Measurements from ENCODE around the gene GLYATL1. TPM values are rescaled to one million over a fixed set of nuclear protein-coding genes. Genes with fewer than 3 reads are reported as not detected.

Gene GLYATL1, protein sequence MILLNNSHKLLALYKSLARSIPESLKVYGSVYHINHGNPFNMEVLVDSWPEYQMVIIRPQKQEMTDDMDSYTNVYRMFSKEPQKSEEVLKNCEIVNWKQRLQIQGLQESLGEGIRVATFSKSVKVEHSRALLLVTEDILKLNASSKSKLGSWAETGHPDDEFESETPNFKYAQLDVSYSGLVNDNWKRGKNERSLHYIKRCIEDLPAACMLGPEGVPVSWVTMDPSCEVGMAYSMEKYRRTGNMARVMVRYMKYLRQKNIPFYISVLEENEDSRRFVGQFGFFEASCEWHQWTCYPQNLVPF
- 100 to 1,000 TPM; 137 to 259 (median 213) TPM for polyA plus RNA-seq (ENCODE audit: insufficient read length in 3 of 3)

DNA sequence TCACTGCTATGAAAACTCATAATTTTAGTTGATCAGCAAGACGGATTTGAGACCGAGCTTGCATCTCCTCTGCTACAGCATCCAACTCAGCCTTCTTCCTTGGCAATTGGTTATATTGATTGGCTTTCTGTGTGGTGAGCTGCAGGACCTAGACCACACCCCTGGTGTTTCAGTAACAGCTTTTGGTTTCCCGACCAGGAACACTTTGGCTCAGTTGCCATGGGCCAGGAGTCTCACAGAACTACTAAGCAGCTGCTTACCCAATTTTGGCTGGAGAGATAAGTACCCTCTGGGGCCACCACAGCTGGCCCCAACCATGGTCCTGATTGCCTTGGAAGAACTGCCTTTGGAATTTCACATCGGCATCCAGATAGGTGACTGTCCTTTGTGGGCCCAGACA, at the start of gene GLYATL1:
Gene GLYATL1, plus strand, starts transcription at position 212 of the 400 bp plus-strand sequence. CDS start 7,600 bp downstream, outside the sequence.
- DNase-seq (ENCODE audit: low read depth in 3 of 3, low spot score in 2 of 3), result no peak

DNA sequence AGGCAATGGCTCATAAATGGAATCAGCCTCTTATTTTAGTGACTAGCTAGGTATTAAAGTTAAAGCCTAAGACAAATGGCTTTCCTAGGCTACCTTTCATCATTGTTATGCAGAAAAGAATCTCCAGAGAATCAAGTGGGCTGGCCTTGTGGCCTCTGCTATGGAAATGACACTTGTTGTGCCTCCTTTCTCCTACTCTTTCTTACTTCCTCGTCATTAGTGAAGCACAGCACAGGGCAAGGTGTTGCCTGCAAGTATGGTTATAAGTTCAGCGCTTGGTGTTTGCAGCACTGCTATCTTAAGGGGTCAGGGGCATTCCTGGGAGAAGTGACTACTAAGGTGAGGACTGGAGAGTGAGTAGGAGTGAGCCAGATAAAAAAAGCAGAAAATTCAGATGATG, 45.4 kb upstream of the GLYATL1 start:
- no peak for DNase-seq (ENCODE audit: low read depth in 3 of 3, low spot score in 2 of 3)

DNA sequence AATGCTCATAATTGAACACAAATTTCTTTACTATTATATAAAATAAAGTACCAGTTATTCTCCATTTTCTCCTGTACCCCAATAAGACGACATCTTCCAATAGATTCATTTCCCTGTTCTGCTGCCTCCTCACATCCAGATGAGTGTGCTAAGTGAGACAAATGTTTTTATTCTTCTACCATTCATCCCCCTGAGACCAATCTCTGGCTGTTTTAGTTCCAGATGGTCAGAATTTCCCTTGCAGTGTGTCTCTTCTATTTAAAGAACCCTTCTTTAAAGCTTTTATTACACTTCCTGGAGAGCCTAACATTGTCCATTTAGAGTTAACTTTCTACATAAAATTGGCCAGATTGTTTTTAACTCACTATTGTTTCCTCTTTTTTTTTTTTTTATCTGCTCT, 41.2 kb upstream of the GLYATL1 start:
- no peak for DNase-seq (ENCODE audit: low read depth in 3 of 3, low spot score in 2 of 3)

DNA sequence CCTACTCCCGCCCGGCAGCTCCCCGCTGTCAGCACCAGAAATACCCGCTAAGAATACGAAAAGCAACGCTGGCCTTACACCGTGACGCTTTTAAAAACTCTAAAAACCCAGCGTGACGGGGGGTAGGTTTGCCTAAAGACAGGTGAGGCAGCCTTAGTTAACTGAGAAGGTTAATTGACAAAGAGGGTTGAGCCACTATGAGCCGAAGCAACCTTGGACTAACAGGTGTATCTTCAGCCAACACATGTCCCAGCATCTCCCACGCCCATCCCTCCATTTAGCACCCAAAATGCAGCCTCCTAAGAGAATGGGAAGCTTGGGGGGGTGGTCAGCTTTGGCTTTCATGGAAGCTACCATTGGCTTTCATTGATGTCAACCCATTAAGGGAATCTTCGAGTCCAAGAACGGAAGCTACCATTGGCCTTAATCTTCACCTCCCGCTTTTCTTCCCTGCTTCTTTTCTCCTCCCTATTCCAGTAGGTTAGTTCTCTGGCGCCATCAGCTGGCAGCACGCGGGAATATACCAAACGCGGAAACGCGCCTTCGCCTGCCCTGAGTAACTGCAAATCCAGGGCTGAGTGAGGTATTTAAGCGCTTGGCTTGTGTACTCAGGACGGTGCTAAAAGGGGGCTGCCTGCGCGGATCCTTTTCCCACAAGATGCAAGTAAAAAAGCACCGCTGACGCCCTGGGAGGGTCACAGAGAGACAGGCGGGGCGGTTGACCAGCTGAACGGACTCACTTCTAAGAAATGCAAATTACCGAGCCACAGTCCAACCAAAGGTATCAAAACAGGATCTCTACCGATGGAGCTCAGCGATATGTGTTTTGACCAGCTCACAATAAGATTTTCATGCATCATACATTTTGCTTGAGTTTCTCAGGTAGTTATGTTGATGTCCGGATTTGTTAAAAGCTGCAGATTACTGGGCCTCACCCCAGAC, 38.5 kb upstream of the GLYATL1 start:
- DNase-seq (ENCODE audit: low read depth in 3 of 3, low spot score in 2 of 3), result peak in 1 of 3 donors; percentile 60

DNA sequence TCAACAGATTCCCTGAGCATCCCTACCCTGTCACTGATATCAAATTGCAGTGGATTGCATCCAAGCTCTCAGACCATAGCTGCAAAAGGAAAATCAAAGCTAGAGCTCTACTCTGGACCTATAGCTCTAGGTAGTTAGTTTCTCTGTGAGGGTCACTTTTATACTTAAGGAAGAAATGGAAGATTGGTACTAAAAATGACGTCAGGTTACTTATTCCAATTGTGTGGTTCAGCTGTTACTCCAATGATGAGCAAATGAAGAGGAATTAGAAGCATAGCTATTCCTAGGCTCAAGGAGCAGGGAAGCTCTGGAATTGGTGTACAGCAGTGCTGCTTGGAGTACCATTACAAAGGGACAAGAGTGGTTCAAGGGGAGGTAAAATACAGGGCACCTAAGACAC, 36.4 kb upstream of the GLYATL1 start:
- DNase-seq (ENCODE audit: low read depth in 3 of 3, low spot score in 2 of 3), result no peak

DNA sequence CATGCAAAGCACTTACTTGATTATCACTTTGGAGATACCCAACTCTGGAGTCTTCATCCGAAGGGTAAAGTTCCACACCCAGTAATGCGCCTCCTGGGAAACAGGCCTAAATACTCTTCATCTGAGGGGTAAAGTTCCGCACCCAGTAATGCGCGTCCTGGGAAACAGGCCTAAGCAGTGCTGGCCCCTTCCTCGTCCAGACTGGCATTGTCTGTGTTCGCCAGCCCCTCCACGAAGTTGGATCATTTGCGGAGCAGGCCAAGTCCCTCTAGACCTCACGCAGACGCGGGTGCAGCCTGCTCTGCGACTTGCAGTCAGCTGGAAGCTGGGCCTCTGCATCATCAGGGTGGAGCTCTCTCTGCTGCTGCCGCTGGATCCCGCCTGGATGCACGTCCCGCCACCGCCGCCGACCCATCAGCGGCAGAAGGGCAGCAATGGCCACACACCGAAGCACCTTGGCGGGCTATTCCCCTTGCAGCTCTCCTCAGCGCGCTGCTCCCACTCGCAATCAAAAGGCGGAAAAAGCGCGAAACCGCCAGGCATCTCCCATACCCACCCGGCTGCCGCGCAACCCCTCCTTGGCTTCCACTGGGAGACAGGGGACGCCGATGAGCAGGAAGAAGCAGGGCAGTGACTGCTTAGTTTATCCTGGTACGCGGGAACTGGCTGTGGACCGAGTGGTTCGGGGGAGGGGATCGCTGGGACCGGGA, 34.1 kb upstream of the GLYATL1 start:
- no peak for DNase-seq (ENCODE audit: low read depth in 3 of 3, low spot score in 2 of 3)

DNA sequence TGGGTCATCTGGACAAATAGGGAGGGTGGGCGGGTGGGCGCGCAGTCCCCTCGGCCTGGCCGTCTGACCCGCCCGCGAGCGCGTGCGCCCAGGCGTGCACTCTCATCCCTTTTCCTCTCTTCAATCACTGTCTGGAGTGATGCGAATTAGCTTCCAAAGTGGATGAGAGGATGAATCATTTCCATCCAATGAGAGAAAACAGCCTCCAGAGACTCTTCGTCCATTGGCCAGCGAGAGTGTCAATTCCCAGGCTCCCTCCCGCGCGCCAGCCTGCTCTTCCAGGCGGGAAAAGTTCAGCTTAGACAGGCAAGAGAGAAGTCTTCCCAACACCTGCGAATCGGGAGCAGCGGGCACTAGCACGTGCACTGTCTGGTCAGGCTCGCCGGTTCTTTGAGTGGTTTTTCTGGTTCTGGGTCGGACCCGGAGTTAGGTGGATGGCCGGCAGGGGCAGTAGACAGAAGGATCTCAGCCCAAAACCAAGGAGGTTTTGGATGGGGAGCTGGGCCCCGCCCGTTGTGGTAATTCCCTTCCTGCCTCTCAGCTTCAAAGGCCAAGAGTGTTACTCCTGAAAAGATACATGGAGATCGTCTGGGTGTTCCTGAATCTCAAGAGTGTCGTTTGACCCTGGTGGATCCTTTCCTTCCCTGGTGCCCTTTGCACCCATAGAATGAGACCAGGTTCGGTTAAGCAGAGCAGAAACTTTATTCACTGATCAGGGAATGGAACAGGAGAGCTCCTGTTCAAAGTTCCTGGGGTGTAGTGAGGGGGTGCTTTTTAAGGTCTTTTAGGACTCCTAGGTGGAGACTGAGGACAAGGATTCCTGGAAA, 33.4 kb upstream of the GLYATL1 start:
- DNase-seq (ENCODE audit: low read depth in 3 of 3, low spot score in 2 of 3), result peak in 2 of 3 donors; percentile 75 to 85

DNA sequence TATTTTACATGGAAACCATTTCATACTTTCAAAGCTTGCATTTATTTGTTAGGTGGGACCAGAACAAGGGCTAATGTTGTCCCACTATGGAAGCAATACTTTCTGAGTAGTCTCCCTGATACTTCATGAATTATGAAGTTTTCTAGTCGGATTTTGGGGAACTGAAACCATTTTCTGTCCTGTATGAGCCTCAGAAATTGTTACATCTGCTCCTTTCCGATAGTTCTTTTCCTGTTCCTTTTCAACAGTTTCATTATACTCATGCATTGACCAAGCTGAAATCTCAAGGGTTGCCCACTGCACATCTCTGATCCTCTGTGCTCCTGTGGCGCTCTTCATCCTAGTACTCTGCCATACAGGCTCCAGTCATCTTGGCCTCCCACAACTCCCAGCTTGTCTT, 31.5 kb upstream of the GLYATL1 start:
- no peak for DNase-seq (ENCODE audit: low read depth in 3 of 3, low spot score in 2 of 3)

DNA sequence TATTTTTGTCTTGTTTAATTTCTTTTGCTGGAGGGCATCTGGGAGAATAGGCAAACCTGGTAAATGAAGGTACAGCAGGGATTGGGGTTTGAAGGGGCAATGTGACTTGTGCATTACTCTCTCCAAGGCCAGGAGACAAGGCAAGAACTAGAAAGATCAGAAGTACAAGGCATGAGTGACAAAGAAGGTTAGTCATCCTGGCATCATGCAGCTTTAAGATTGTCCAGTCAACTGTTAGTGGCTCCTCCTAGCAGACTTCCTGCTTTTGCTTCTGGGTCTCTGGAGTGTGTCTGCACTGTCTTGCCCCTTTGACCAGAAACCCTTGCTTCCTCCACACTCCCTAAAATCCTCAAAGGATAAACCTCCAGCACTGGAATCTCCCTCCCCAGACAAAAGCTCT, 27.2 kb upstream of the GLYATL1 start:
- no peak for DNase-seq (ENCODE audit: low read depth in 3 of 3, low spot score in 2 of 3)

DNA sequence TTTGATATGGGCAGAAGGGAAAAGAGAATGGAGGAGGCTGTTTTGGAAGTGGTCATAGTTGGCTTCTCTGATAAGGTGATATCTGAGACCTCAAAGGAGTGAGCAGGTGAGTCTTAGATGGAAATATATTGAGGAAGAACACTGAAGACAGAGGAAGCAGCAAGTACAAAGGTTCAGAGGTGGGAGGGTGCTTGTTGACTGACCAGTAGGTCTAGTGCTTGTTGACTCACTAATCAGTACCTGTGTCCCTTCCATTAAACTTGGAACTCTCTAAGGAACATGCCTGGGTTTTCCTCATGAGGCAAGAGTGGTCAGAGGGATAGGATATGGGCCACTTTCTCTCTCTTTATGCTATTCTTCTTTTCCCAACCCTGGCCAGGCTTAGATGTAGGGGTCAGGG, 25.6 kb upstream of the GLYATL1 start:
- no peak for DNase-seq (ENCODE audit: low read depth in 3 of 3, low spot score in 2 of 3)

DNA sequence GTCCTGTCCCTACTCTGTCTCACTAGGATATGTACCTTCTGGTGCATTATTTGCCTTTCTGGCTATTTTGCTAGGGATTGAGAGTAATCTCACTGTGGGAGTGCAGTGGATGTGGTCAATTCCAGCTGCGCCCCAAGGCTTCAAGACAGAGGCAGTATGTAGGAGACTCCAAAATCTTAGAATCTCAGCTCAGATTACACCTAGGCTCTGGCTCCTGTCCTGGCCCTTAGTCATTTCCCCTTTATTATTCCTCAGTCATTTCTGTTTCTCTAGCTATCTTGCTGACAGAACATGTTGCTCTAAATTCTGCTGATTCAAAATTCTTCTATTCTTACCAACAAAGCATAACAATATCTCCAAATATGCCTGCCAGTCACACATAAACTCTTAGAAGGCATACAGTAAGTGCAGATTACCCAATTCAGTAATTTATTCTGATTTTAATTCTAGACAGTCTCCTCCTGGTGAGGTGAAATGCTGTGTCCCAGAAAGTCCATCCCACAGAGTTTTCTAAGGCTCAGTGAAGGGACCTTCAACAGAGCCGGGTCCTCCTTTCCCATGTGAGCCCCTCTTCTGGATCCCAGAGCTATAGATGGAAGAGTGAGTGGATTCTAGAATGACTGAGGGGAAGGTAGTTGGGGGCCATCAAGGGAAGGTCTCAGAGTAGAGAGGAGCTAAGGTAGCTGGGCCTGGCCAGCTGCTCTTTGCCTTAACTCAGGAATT, 24.3 kb upstream of the GLYATL1 start:
- DNase-seq (ENCODE audit: low read depth in 3 of 3, low spot score in 2 of 3), result no peak

DNA sequence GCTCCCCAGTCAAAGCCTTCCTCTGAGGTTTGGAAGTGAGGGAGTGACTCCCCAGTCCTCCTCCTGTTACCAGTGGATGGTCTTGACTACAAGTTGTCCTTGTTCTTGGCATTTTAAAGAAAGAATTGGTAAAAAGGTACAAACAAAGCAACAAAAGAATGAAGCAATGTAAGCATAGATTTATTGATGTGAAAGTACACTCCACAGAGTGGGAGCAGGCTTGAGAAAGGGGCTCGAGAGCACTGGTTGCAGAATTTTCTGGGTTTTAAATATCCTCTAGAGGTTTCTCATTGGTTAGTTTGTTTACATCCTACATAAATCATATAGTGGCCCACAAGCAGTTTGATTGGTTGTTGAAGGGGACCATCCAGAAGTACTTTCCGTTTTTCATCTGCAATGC, 22.7 kb upstream of the GLYATL1 start:
- no peak for DNase-seq (ENCODE audit: low read depth in 3 of 3, low spot score in 2 of 3)

DNA sequence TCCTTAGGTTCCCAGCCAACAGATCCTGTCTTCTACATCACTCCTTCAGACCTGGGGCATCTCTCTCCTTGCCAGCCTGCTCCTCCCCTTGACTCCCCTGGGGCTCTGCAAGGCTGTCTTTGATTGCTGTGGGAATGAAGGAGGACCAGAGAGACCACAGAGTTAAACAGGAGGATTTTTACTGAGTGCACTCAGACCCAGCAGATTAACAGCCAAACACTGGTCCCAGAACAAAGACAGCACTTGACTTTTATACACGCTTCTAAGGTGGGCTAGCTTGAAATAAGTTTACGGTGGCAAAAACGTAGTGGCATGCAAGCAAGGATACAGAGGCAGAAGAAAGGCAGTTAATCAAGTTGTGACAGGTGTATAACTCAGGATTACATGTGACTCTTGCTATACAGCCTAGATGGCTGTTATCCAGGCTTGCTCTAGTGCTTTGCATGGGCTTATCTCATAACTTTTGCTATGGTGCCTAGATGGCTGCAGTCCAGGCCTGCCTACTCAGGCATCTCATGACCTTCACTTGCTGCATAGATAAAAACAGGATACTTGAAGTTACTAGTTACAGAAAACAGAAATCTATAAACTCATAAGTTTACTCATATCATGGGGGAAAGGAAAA, 22.0 kb upstream of the GLYATL1 start:
- no peak for DNase-seq (ENCODE audit: low read depth in 3 of 3, low spot score in 2 of 3)

DNA sequence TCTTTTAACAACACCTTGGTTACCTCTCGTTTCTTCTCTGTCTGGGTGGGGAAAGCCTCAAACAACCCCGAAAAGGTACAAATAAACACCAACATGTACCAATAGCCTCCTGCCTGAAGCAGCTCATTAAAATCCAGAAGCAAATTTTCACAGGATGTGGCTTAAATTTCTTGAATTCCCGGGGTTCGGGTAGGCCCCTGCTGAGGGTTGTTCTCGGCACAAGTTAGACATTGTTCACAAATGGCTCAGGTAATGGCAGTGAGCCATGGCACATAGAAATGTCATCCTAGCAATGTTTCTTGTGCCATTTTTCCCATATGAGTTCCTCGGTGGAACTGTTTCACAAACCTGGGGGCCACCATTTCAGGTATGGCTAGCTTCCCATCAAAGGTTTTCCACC, 19.7 kb upstream of the GLYATL1 start:
- no peak for DNase-seq (ENCODE audit: low read depth in 3 of 3, low spot score in 2 of 3)

DNA sequence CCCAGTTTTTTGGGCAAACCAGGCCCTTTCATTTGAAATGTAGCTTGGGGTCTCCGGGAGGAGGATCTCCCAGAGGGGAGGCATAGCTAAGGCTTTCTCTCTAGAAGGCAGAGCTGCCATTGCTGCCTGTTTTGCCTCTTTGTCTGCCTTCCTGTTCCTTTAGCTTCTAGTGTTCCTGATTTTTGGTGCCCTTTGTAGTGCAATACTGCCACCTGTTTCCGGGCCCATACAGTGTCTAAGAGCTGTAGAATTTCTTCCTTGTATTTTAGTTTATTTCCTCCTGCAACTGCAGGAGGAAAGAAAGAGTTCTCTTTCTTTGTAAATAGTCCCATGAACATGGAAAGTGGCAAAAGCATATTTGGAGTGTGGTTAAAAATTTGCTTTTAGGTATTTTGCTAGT, 19.3 kb upstream of the GLYATL1 start:
- no peak for DNase-seq (ENCODE audit: low read depth in 3 of 3, low spot score in 2 of 3)

DNA sequence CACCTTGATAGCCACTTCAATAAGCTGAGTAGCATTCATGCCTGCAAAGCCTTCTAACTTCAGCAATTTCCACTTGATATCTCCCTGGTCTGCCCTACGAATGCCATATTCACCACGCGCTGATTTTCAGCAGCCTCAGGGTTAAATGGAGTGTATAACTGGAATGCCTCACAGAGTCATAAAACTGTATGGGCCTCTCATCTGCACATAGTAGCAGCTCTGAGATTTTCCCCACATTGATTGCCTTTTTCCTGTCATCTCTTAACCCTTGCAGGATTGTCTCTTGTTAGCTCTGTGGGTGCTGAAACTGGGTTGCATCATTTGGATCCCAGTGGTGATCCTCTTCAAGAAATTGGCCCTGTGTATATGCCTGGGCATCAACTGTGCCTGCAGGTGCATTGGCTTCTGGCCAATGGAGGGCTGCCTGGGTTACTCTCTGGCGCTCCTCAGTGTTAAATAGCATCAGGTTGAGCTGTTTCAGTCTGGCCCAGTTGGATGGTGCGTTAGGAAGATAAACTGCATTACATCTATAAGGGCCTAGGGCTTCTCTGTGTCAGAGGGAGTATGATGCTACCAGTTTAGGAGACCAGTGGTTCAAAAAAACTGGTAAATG, 17.4 kb upstream of the GLYATL1 start:
- no peak for DNase-seq (ENCODE audit: low read depth in 3 of 3, low spot score in 2 of 3)

DNA sequence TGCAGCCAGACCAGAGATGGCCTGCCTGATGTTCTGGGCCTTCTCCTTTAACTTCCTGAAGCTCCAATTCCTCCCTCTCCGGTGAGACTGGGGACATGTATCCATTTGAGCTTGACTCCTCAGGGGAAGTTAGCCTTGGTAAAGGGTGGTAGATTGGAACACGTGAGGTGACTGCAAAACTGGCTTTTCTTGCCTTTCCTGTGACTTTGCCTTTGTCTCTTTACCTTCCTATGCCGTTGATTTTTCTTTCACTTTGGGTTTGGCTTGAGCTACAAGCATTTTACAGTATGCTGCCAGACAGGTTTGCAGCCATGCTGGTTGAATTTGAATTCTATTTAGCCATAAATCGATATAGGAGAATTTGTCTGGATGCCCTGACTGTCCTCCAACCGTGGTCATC, 16.8 kb upstream of the GLYATL1 start:
- no peak for DNase-seq (ENCODE audit: low read depth in 3 of 3, low spot score in 2 of 3)

DNA sequence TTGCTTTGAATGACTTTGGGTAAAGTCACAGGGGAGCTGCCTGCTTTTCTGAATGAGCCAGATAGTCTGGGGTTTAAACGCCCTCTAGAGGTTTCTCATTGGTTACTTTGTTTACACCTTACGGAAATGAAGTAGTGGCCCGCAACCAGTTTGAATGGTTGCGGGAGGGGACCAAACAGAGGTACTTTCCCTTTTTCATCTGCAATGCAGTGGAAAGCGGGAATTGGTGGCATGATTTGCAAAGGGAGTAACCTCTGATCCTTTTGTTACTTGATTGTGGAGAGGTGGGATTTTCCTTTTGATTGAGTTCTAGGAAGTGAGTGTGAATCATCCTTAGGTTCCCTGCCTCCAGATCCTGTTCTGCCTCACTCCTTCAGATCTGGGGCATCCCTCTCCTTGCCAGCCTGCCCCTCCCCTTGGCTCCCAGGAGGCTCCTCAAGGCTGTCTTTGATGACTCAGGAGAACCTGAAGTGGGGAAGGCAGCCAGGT, 15.9 kb upstream of the GLYATL1 start:
- no peak for DNase-seq (ENCODE audit: low read depth in 3 of 3, low spot score in 2 of 3)

DNA sequence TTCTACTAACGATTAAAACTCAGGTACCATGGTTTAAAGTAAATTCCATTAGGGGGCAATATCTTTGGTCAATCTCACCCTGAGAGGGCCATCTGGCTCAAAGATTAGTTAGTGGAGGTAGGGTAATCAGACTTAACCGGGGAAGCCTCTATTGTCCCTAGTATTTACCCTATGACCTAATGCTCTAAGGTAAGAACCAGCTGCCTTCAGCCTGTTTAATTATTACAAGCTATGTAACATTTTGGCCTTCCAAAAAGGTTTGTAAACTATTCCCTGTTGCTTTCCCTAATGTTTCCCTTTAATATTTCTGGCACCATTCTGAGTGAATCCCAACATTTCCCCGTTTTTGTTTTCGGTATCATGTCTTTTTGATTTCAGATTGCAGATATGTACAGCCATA, 15.1 kb upstream of the GLYATL1 start:
- DNase-seq (ENCODE audit: low read depth in 3 of 3, low spot score in 2 of 3), result no peak
